Right lobe of liver (tissue), 6 donors: ENCODE data around the gene HDGF. TPM values are rescaled to one million over a fixed set of nuclear protein-coding genes. Genes with fewer than 3 reads are reported as not detected.

Experiments
- ATAC-seq, 4 donors: fragments of 200-7000 bp; cut with Tn5 transposase; one replicate each; pipeline ENCODE4 v1.9.1; 2020; ENCODE audit warnings: mild to moderate bottlenecking in 4 of 4, moderate library complexity in 4 of 4
- DNase-seq, 3 donors: peaks; one replicate each; pipeline ENCODE4 v3.0.0-alpha.2; 2020
- H3K27ac ChIP-seq, 3 donors: fragments of 200-600 bp; one replicate each; pipeline ENCODE4 v1.8.0; 2022
- H3K27me3 ChIP-seq, 2 donors: fragments of 200-600 bp; one replicate each; pipeline ENCODE4 v1.8.0; 2022
- H3K36me3 ChIP-seq, 4 donors: fragments of 200-600 bp; sonication (generic) in 1 of 4; one replicate each; pipeline versions ENCODE4 v1.5.1 to v1.8.0; 2017 to 2022; ENCODE audit warnings: control low read depth in 1 of 4
- H3K4me1 ChIP-seq, 4 donors: fragments of 200-600 bp; sonication (generic) in 1 of 4; one replicate each; pipeline versions ENCODE4 v1.5.1 to v1.8.0; 2017 to 2022; ENCODE audit warnings: control low read depth in 1 of 4
- H3K4me3 ChIP-seq, 3 donors: fragments of 200-600 bp; one replicate each; pipeline ENCODE4 v1.8.0; 2022
- H3K9me3 ChIP-seq, 4 donors: fragments of 200-600 bp; sonication (generic) in 1 of 4; one replicate each; pipeline versions ENCODE4 v1.5.1 to v1.8.0; 2017 to 2022; ENCODE audit warnings: control low read depth in 1 of 4
- CTCF ChIP-seq, 4 donors: fragments of 200-600 bp in 3 of 4; fragments of 450-650 bp in 1 of 4; IDR thresholded peaks; one replicate each; pipeline versions ENCODE4 v1.5.1 to v1.8.0; 2016 to 2022; ENCODE audit warnings: antibody characterized with exemption in 4 of 4, mild to moderate bottlenecking in 2 of 4
- POLR2A ChIP-seq: fragments of 450-650 bp; IDR thresholded peaks from one replicate; pipeline ENCODE4 v1.6.1; 2017; ENCODE audit warnings: antibody characterized with exemption, mild to moderate bottlenecking
- WGBS: methylation state at CpG from one replicate; pipeline ENCODE4 v1.1.6; 2018; ENCODE audit warnings: low coverage, low lambda C conversion rate; ENCODE audit not compliant: insufficient coverage; ENCODE audit errors: missing lambda C conversion rate; 5-methylcytosine and 5-hydroxymethylcytosine counted together
- intact Hi-C, 2 donors: fragments of 100-400 bp; cut with DNase I; formaldehyde crosslinking; loops; one replicate each; pipeline versions ENCODE4 v1.11.2 to v1.14.1; 2022
- total RNA-seq, 6 experiments: library from RNA; depleted of rRNA in 2 of 6; stranded (reverse); fragments of >200 nt in 2 of 6; fragmentation: NEBNext Ultra II Directional in 3 of 6; extraction: Animal tissue kit (Norgen Biotek cat#: 25700) in 3 of 6; gene quantifications; one replicate each; pipeline versions ENCODE4 v1.1.0 to v1.2.4, GENCODE V29; 2016 to 2023
- donor health status: DM: no; HTN: yes; CAD: no.
- donor health status: DM: no; HTN: no; CAD: no.
- donor health status: DM: no; HTN: no; CAD: no.
- donor health status: DM: no; HTN: yes; CAD: no.
- donor health status: DM: no; HTN: yes; CAD: no.

The HDGF gene
- total RNA-seq, 6 experiments from 2014 or later: 131 to 192 (median 157) TPM

GRCh38 chr1:156786640-156787039, 35.2 kb upstream of the HDGF start:
- Histone ChIP-seq H3K4me1 (peaks cover 0 to 6% (median 0%) of the 10 kb centered on the region in 4 donors), H3K27ac (no peak overlapping the region), H3K27me3 (no peaks in the 10 kb centered on the region), H3K4me3 (no peak overlapping the region), H3K9me3 (no peaks in the 10 kb centered on the region), H3K36me3 (peaks cover 0 to 55% (median 21%) of the 10 kb centered on the region in 4 donors)
- 72% methylated on average over 5 of the region's 10 CpGs for WGBS
- no peak for ATAC-seq
- TF ChIP-seq POLR2A (no peak), CTCF (IDR thresholded peaks at IDR 0.05) (no peak)
- DNase-seq: no peak
- intact Hi-C loops: no loop called here

DNA sequence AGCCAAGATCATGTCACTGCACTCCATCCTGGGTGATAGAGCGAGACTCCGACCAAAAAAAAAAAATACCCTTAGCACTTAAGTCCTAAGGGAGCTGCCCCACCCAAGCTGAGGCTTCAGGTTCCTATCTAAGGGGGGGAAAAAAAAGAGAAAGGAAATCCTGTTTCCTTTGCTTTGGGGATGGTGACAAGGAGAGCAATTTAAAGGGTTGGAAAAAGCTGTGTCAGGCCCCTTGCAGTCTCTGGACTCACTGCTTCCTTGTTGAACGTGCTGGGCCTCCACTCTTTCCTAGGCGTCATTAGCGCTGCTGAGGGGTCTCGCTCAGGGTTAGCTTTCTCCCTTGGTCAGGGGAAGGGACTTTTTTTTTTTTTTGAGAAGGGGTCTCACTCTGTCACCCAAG, 34.0 kb upstream of the HDGF start:
- peaks cover 0 to 44% (median 18%) of the 10 kb centered on the region in 4 donors for H3K36me3 ChIP-seq
- no peaks in the 10 kb centered on the region for H3K27me3 ChIP-seq
- H3K4me1 ChIP-seq: peaks cover 0 to 10% (median 0%) of the 10 kb centered on the region in 4 donors
- no peak overlapping the region for H3K4me3 ChIP-seq
- no peaks in the 10 kb centered on the region for H3K9me3 ChIP-seq
- intact Hi-C loops: no loop called here
- peak in 3 of 4 donors; percentile 35 to 38 (median 36) for ATAC-seq
- H3K27ac ChIP-seq: no peak overlapping the region
- TF ChIP-seq CTCF (IDR thresholded peaks at IDR 0.05): no peak
- no peak for TF ChIP-seq POLR2A
- WGBS: 39% methylated on average over 5 of the region's 6 CpGs
- no peak for DNase-seq

GRCh38 chr1:156781585-156782186, 30.2 kb upstream of the HDGF start:
- TF ChIP-seq CTCF (IDR thresholded peaks at IDR 0.05) (no peak), POLR2A (no peak)
- Histone ChIP-seq H3K9me3 (no peaks in the 10 kb centered on the region), H3K27ac (no peak overlapping the region), H3K4me3 (no peak overlapping the region), H3K27me3 (no peaks in the 10 kb centered on the region), H3K4me1 (peaks cover 0 to 10% (median 0%) of the 10 kb centered on the region in 4 donors), H3K36me3 (peaks cover 0 to 18% (median 14%) of the 10 kb centered on the region in 4 donors)
- peak in 1 of 4 donors; percentile 49 for ATAC-seq
- intact Hi-C loops: no loop called here
- DNase-seq: no peak

DNA sequence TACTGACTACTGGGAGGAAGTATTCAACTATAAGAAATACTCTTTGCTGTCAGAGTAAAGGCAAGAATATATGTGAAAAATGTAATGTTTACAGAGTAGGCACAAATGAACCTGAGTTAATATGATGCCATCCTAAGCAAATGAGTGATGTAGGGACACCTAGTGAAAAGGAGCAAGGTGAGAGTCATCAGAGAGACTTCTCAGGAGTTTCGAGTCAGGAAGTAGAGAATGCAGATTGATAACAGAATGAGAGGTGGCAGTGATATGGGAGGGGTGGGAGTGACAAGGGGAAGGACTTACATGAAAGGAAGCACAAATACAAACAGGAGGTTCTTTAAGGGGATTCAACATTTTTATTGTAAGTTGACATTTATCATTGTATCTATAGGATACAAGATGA, 26.1 kb upstream of the HDGF start:
- 59% methylated on average over 1 of the region's 1 CpG for WGBS
- no peak for ATAC-seq
- Histone ChIP-seq H3K4me1 (peaks cover 0 to 10% (median 0%) of the 10 kb centered on the region in 4 donors), H3K9me3 (no peaks in the 10 kb centered on the region), H3K27me3 (no peaks in the 10 kb centered on the region), H3K36me3 (peaks cover 0 to 3% (median 2%) of the 10 kb centered on the region in 4 donors), H3K4me3 (no peak overlapping the region), H3K27ac (no peak overlapping the region)
- no peak for TF ChIP-seq CTCF (IDR thresholded peaks at IDR 0.05)
- TF ChIP-seq POLR2A: no peak
- DNase-seq: no peak
- intact Hi-C loops: no loop called here
